ENCODE measurements around the gene LINC00237. TPM values are rescaled to one million over a fixed set of nuclear protein-coding genes. Genes with fewer than 3 reads are reported as not detected.

LINC00237 gene
- total and polyA plus RNA-seq, 4 donors, result not detected

GRCh38 chr20:21154692-21155091 is 48.5 kb upstream of the LINC00237 start:
- Histone ChIP-seq H3K9ac (ENCODE audit: low read depth in 1 of 2, low read length in 2 of 2) (no peak overlapping the region), H3K4me3 (ENCODE audit: low read depth in 1 of 3, low read length in 3 of 3) (no peak overlapping the region), H3K36me3 (ENCODE audit: control insufficient read depth in 4 of 4, insufficient read depth in 3 of 4, low read depth in 1 of 4, low read length in 3 of 4) (no peaks in the 10 kb centered on the region), H3K27me3 (ENCODE audit: control insufficient read depth in 4 of 4, insufficient read depth in 4 of 4, low read length in 3 of 4) (no peaks in the 10 kb centered on the region), H3K27ac (ENCODE audit: low read depth in 1 of 2, low read length in 2 of 2) (no peak overlapping the region), H3K4me1 (ENCODE audit: control insufficient read depth in 4 of 4, insufficient read depth in 4 of 4, low read length in 3 of 4) (no peaks in the 10 kb centered on the region), H3K9me3 (ENCODE audit: control insufficient read depth in 4 of 4, low read length in 3 of 4) (no peaks in the 10 kb centered on the region)
- TF ChIP-seq EGR1 (IDR thresholded peaks at IDR 0.05; ENCODE audit: low read depth in 2 of 2), result no peak
- no peak for TF ChIP-seq REST (IDR thresholded peaks at IDR 0.05)
- no peak for TF ChIP-seq JUND (IDR thresholded peaks at IDR 0.05)
- TF ChIP-seq GABPA (IDR thresholded peaks at IDR 0.05 in 1 of 2, conservative IDR thresholded peaks at IDR 0.05 in 1 of 2), result no peak
- TF ChIP-seq HNF4G (IDR thresholded peaks at IDR 0.05), result no peak
- no peak for TF ChIP-seq FOXA1 (IDR thresholded peaks at IDR 0.05)
- no peak for TF ChIP-seq SP1 (IDR thresholded peaks at IDR 0.05)
- TF ChIP-seq RAD21 (IDR thresholded peaks at IDR 0.05), result no peak
- TF ChIP-seq MAX (IDR thresholded peaks at IDR 0.05), result no peak
- TF ChIP-seq ATF3 (IDR thresholded peaks at IDR 0.05), result no peak
- no peak for TF ChIP-seq CTCF (IDR thresholded peaks at IDR 0.05; ENCODE audit: low read depth, low read length, missing input control)
- 79% methylated on average over 2 of the region's 2 CpGs for WGBS
- no peak for DNase-seq (ENCODE audit: low spot score)

GRCh38 chr20:21151791-21152190 is 45.6 kb upstream of the LINC00237 start:
- no peaks in the 10 kb centered on the region for H3K36me3 ChIP-seq (ENCODE audit: control insufficient read depth in 4 of 4, insufficient read depth in 3 of 4, low read depth in 1 of 4, low read length in 3 of 4)
- H3K9me3 ChIP-seq (ENCODE audit: control insufficient read depth in 4 of 4, low read length in 3 of 4), result no peaks in the 10 kb centered on the region
- H3K4me1 ChIP-seq (ENCODE audit: control insufficient read depth in 4 of 4, insufficient read depth in 4 of 4, low read length in 3 of 4), result no peaks in the 10 kb centered on the region
- no peaks in the 10 kb centered on the region for H3K27me3 ChIP-seq (ENCODE audit: control insufficient read depth in 4 of 4, insufficient read depth in 4 of 4, low read length in 3 of 4)
- DNase-seq (ENCODE audit: low spot score), result no peak
- H3K27ac ChIP-seq (ENCODE audit: low read depth in 1 of 2, low read length in 2 of 2), result no peak overlapping the region
- WGBS, result 99% methylated on average over 5 of the region's 5 CpGs
- H3K4me3 ChIP-seq (ENCODE audit: low read depth in 1 of 3, low read length in 3 of 3), result no peak overlapping the region
- H3K9ac ChIP-seq (ENCODE audit: low read depth in 1 of 2, low read length in 2 of 2), result no peak overlapping the region
- TF ChIP-seq GABPA (IDR thresholded peaks at IDR 0.05 in 1 of 2, conservative IDR thresholded peaks at IDR 0.05 in 1 of 2), result no peak
- no peak for TF ChIP-seq CTCF (IDR thresholded peaks at IDR 0.05; ENCODE audit: low read depth, low read length, missing input control)
- no peak for TF ChIP-seq FOXA2 (IDR thresholded peaks at IDR 0.05)
- TF ChIP-seq TAF1 (conservative IDR thresholded peaks at IDR 0.05), result no peak
- no peak for TF ChIP-seq ZBTB33 (IDR thresholded peaks at IDR 0.05)
- no peak for TF ChIP-seq HNF4A (conservative IDR thresholded peaks at IDR 0.05)
- TF ChIP-seq REST (IDR thresholded peaks at IDR 0.05), result no peak
- no peak for TF ChIP-seq ATF3 (IDR thresholded peaks at IDR 0.05)
- TF ChIP-seq YY1 (IDR thresholded peaks at IDR 0.05), result no peak
- TF ChIP-seq HNF4G (IDR thresholded peaks at IDR 0.05), result no peak
- TF ChIP-seq JUND (IDR thresholded peaks at IDR 0.05), result no peak
- no peak for TF ChIP-seq RAD21 (IDR thresholded peaks at IDR 0.05)
- TF ChIP-seq MAX (IDR thresholded peaks at IDR 0.05), result no peak
- no peak for TF ChIP-seq FOXA1 (IDR thresholded peaks at IDR 0.05)
- no peak for TF ChIP-seq SP1 (IDR thresholded peaks at IDR 0.05)
